ENCODE measurements around the gene CERCAM.
A peak's percentile ranks its signal among the peaks of the same experiment; 100 is the strongest.

Gene CERCAM, protein sequence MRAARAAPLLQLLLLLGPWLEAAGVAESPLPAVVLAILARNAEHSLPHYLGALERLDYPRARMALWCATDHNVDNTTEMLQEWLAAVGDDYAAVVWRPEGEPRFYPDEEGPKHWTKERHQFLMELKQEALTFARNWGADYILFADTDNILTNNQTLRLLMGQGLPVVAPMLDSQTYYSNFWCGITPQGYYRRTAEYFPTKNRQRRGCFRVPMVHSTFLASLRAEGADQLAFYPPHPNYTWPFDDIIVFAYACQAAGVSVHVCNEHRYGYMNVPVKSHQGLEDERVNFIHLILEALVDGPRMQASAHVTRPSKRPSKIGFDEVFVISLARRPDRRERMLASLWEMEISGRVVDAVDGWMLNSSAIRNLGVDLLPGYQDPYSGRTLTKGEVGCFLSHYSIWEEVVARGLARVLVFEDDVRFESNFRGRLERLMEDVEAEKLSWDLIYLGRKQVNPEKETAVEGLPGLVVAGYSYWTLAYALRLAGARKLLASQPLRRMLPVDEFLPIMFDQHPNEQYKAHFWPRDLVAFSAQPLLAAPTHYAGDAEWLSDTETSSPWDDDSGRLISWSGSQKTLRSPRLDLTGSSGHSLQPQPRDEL
- long read RNA-seq, transcript CERCAM-201 (13 exons, 2,685 nt) = major isoform, 9 of 16 reads
- long read RNA-seq, partial matches to known transcripts = 2 of 16 reads
- long read RNA-seq, other reads (novel, unspliced or antisense) = 5 of 16 reads

DNA sequence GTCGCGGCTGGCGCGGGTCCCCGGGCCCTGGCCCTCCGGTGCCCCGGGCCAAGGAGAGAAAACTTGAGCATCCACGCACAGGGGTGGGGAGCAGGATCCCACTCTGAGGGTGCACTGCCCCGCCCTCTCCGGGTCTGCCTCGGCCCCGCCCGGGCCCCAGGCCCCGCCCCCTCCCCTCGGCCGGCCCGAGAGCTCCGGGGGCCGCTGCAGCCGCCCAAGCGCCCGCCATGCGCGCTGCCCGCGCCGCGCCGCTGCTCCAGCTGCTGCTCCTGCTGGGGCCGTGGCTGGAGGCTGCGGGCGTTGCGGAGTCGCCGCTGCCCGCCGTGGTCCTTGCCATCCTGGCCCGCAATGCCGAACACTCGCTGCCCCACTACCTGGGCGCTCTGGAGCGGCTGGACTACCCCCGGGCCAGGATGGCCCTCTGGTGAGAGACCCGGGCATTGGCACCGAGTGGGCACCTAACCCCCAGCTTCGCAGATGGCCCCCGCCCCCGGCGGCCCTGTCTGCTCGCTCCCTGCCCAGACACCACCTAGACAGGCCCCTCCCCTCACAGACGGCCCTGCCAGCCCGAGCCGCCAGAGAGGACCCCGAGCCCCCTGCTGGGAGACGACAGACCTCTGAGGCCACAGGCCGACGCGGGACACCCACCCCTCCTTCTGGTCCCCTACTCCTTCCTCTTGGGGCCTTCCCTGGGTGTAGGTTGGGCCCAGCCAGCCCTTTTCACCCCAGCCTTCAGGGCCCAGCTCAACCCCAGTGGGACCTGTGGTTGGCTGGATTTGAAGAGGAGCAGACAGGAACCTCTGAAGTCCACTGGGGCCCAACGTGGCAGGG is at the start of gene CERCAM:
Gene CERCAM, plus strand, starts transcription at position 207 of the 831 bp plus-strand sequence. Its CDS starts 21 bp downstream, at position 228.
- no peak for DNase-seq (ENCODE audit: low read depth in 1 of 2, low spot score in 1 of 2)
- TF ChIP-seq, protein P1, sequence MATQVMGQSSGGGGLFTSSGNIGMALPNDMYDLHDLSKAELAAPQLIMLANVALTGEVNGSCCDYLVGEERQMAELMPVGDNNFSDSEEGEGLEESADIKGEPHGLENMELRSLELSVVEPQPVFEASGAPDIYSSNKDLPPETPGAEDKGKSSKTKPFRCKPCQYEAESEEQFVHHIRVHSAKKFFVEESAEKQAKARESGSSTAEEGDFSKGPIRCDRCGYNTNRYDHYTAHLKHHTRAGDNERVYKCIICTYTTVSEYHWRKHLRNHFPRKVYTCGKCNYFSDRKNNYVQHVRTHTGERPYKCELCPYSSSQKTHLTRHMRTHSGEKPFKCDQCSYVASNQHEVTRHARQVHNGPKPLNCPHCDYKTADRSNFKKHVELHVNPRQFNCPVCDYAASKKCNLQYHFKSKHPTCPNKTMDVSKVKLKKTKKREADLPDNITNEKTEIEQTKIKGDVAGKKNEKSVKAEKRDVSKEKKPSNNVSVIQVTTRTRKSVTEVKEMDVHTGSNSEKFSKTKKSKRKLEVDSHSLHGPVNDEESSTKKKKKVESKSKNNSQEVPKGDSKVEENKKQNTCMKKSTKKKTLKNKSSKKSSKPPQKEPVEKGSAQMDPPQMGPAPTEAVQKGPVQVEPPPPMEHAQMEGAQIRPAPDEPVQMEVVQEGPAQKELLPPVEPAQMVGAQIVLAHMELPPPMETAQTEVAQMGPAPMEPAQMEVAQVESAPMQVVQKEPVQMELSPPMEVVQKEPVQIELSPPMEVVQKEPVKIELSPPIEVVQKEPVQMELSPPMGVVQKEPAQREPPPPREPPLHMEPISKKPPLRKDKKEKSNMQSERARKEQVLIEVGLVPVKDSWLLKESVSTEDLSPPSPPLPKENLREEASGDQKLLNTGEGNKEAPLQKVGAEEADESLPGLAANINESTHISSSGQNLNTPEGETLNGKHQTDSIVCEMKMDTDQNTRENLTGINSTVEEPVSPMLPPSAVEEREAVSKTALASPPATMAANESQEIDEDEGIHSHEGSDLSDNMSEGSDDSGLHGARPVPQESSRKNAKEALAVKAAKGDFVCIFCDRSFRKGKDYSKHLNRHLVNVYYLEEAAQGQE (IDR thresholded peaks at IDR 0.05; ENCODE audit: insufficient replicate concordance, low read depth) = no peak
- TF ChIP-seq, protein P2, sequence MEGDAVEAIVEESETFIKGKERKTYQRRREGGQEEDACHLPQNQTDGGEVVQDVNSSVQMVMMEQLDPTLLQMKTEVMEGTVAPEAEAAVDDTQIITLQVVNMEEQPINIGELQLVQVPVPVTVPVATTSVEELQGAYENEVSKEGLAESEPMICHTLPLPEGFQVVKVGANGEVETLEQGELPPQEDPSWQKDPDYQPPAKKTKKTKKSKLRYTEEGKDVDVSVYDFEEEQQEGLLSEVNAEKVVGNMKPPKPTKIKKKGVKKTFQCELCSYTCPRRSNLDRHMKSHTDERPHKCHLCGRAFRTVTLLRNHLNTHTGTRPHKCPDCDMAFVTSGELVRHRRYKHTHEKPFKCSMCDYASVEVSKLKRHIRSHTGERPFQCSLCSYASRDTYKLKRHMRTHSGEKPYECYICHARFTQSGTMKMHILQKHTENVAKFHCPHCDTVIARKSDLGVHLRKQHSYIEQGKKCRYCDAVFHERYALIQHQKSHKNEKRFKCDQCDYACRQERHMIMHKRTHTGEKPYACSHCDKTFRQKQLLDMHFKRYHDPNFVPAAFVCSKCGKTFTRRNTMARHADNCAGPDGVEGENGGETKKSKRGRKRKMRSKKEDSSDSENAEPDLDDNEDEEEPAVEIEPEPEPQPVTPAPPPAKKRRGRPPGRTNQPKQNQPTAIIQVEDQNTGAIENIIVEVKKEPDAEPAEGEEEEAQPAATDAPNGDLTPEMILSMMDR (IDR thresholded peaks at IDR 0.05; ENCODE audit: insufficient read depth, low read length) = no peak
- TF ChIP-seq SPI1 (IDR thresholded peaks at IDR 0.05; ENCODE audit: borderline replicate concordance, low read depth) (no peak), GABPA (IDR thresholded peaks at IDR 0.05; ENCODE audit: low read depth) (no peak), POLR2AphosphoS5 (IDR thresholded peaks at IDR 0.05; ENCODE audit: low read depth) (no peak)
- Histone ChIP-seq H3K27me3 (ENCODE audit: insufficient read depth, poor library complexity, severe bottlenecking) (peaks cover 17% of the 10 kb centered on the region), H3K4me3 (replicated peaks; ENCODE audit: insufficient read depth, low read length) (peak within 1 kb of the TSS; percentile 70), H3K27ac (replicated peaks) (no peak within 1 kb of the TSS)

GRCh38 chr9:128371630-128372117 is 49.0 kb upstream of the CERCAM start:
- Histone ChIP-seq H3K27me3 (ENCODE audit: insufficient read depth, poor library complexity, severe bottlenecking) (no peaks in the 10 kb centered on the region), H3K27ac (replicated peaks) (peak overlapping the region; percentile 64), H3K4me3 (replicated peaks; ENCODE audit: insufficient read depth, low read length) (peak overlapping the region; percentile 95)
- TF ChIP-seq, protein P2 (IDR thresholded peaks at IDR 0.05; ENCODE audit: insufficient read depth, low read length) = no peak
- TF ChIP-seq SPI1 (IDR thresholded peaks at IDR 0.05; ENCODE audit: borderline replicate concordance, low read depth) = peak; percentile 7; the same call in 1 of the 2 replicates
- DNase-seq (ENCODE audit: low read depth in 1 of 2, low spot score in 1 of 2) = peak in 1 of 2 experiments; percentile 6

DNA sequence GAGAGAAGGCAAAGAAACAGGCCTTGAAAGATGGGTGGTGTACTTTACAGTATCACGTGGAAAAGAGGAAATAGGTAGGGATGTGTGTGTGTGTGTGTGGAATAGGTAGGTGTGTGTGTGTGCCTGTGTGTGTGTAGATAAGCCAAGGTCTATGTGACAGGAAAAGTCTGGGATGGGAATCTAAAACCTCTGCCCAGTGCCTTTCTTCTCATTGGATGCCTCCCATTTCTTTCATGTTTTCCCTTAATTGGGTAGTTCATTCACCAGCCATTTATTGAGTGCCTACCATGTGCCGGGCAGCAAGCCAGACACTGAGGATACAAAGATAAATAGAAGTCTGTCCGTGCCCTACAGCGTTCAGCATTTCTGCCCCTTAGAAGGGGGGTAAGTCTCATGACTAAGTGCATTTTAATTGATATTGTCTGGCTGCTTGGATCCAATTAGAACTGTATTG is 48.4 kb upstream of the CERCAM start:
- Histone ChIP-seq H3K27ac (replicated peaks) (no peak overlapping the region; the same call in 1 of the 2 replicates), H3K4me3 (replicated peaks; ENCODE audit: insufficient read depth, low read length) (peak overlapping the region; percentile 95), H3K27me3 (ENCODE audit: insufficient read depth, poor library complexity, severe bottlenecking) (no peaks in the 10 kb centered on the region)
- TF ChIP-seq GABPA (IDR thresholded peaks at IDR 0.05; ENCODE audit: low read depth) = no peak
- TF ChIP-seq POLR2AphosphoS5 (IDR thresholded peaks at IDR 0.05; ENCODE audit: low read depth) = no peak
- TF ChIP-seq, protein P1 (IDR thresholded peaks at IDR 0.05; ENCODE audit: insufficient replicate concordance, low read depth) = no peak
- no peak for TF ChIP-seq SPI1 (IDR thresholded peaks at IDR 0.05; ENCODE audit: borderline replicate concordance, low read depth)
- DNase-seq (ENCODE audit: low read depth in 1 of 2, low spot score in 1 of 2) = no peak

Measured in HL-60 (cell line).